ENCODE measurements around the gene ELP2. TPM values are rescaled to one million over a fixed set of nuclear protein-coding genes. Genes with fewer than 3 reads are reported as not detected.
A peak's percentile ranks its signal among the peaks of the same experiment; 100 is the strongest.

The ELP2 gene
- total RNA-seq, 3 donors from 2014 or later (not counting 1 experiment from before 2014, with no cell fraction given), result 119 to 135 (median 129) TPM

GRCh38 chr18:36189486-36189885, 59.8 kb downstream of the ELP2 start:
- WGBS (ENCODE audit: insufficient coverage), result 93% methylated on average over 3 of the region's 4 CpGs
- H3K4me1 ChIP-seq (ENCODE audit: control insufficient read depth, insufficient read depth, low read length), result peaks cover 16% of the 10 kb centered on the region
- no peaks in the 10 kb centered on the region for H3K9me3 Mint-ChIP-seq
- peaks cover 6% of the 10 kb centered on the region for H3K27me3 ChIP-seq (ENCODE audit: control insufficient read depth, insufficient read depth, low read length)
- peaks cover 7 to 13% of the 10 kb centered on the region in 2 donors for H3K4me1 Mint-ChIP-seq
- no peaks in the 10 kb centered on the region for H3K36me3 Mint-ChIP-seq
- H3K4me3 ChIP-seq (ENCODE audit: low read length), result no peak overlapping the region
- intact Hi-C loops (cut with micrococcal nuclease), result no loop called here
- ATAC-seq, result no peak
- H3K36me3 ChIP-seq (ENCODE audit: control insufficient read depth, insufficient read depth, low read length), result no peaks in the 10 kb centered on the region
- H3K27ac ChIP-seq (ENCODE audit: low read length), result no peak overlapping the region
- no peak for DNase-seq
- no peak for TF ChIP-seq CTCF (IDR thresholded peaks at IDR 0.05)
- H3K9me3 ChIP-seq (ENCODE audit: control insufficient read depth, insufficient read depth, low read length), result no peaks in the 10 kb centered on the region
- H3K27me3 Mint-ChIP-seq (ENCODE audit: low read depth in 2 of 2), result peaks cover 25 to 30% of the 10 kb centered on the region in 2 donors
- peak overlapping the region; percentile 83 for H3K4me3 Mint-ChIP-seq
- no peak overlapping the region for H3K27ac Mint-ChIP-seq

GRCh38 chr18:36191286-36191685, 61.6 kb downstream of the ELP2 start:
- H3K4me3 Mint-ChIP-seq, result no peak overlapping the region
- ATAC-seq (no peak), DNase-seq (no peak)
- H3K27ac ChIP-seq (ENCODE audit: low read length), result no peak overlapping the region
- H3K9me3 Mint-ChIP-seq, result no peaks in the 10 kb centered on the region
- intact Hi-C loops (cut with micrococcal nuclease), result no loop called here
- peaks cover 33 to 35% of the 10 kb centered on the region in 2 donors for H3K27me3 Mint-ChIP-seq (ENCODE audit: low read depth in 2 of 2)
- no peaks in the 10 kb centered on the region for H3K36me3 Mint-ChIP-seq
- H3K4me3 ChIP-seq (ENCODE audit: low read length), result no peak overlapping the region
- H3K9me3 ChIP-seq (ENCODE audit: control insufficient read depth, insufficient read depth, low read length), result no peaks in the 10 kb centered on the region
- peaks cover 15% of the 10 kb centered on the region for H3K4me1 ChIP-seq (ENCODE audit: control insufficient read depth, insufficient read depth, low read length)
- no peak overlapping the region for H3K27ac Mint-ChIP-seq
- H3K4me1 Mint-ChIP-seq, result peaks cover 7 to 11% of the 10 kb centered on the region in 2 donors
- H3K36me3 ChIP-seq (ENCODE audit: control insufficient read depth, insufficient read depth, low read length), result no peaks in the 10 kb centered on the region
- peaks cover 6% of the 10 kb centered on the region for H3K27me3 ChIP-seq (ENCODE audit: control insufficient read depth, insufficient read depth, low read length)
- WGBS (ENCODE audit: insufficient coverage), result 92% methylated on average over 3 of the region's 3 CpGs
- no peak for TF ChIP-seq CTCF (IDR thresholded peaks at IDR 0.05)

- Histone ChIP-seq H3K4me3 (ENCODE audit: low read length) (no peak overlapping the region), H3K36me3 (ENCODE audit: control insufficient read depth, insufficient read depth, low read length) (no peaks in the 10 kb centered on the region), H3K9me3 (ENCODE audit: control insufficient read depth, insufficient read depth, low read length) (no peaks in the 10 kb centered on the region), H3K27ac (ENCODE audit: low read length) (no peak overlapping the region), H3K27me3 (ENCODE audit: control insufficient read depth, insufficient read depth, low read length) (peaks cover 6% of the 10 kb centered on the region), H3K4me1 (ENCODE audit: control insufficient read depth, insufficient read depth, low read length) (peaks cover 11% of the 10 kb centered on the region)
- H3K27me3 Mint-ChIP-seq (ENCODE audit: low read depth in 2 of 2), result peaks cover 33% of the 10 kb centered on the region in 2 donors
- intact Hi-C loops (cut with micrococcal nuclease), result no loop called here
- TF ChIP-seq CTCF (IDR thresholded peaks at IDR 0.05), result no peak
- H3K9me3 Mint-ChIP-seq, result no peaks in the 10 kb centered on the region
- H3K36me3 Mint-ChIP-seq, result no peaks in the 10 kb centered on the region
- DNase-seq, result no peak
- peaks cover 7% of the 10 kb centered on the region in 2 donors for H3K4me1 Mint-ChIP-seq
- ATAC-seq, result no peak
- H3K27ac Mint-ChIP-seq, result no peak overlapping the region
- H3K4me3 Mint-ChIP-seq, result no peak overlapping the region
- WGBS (ENCODE audit: insufficient coverage), result 92% methylated on average over 1 of the region's 1 CpG
Observed at GRCh38 chr18:36191711-36192110, 62.0 kb downstream of the ELP2 start.

- Mint-ChIP-seq H3K4me1 (no peaks in the 10 kb centered on the region), H3K9me3 (no peaks in the 10 kb centered on the region), H3K27me3 (ENCODE audit: low read depth in 2 of 2) (peaks cover 16% of the 10 kb centered on the region in 2 donors), H3K4me3 (no peak overlapping the region), H3K36me3 (no peaks in the 10 kb centered on the region), H3K27ac (no peak overlapping the region)
- Histone ChIP-seq H3K4me1 (ENCODE audit: control insufficient read depth, insufficient read depth, low read length) (no peaks in the 10 kb centered on the region), H3K9me3 (ENCODE audit: control insufficient read depth, insufficient read depth, low read length) (no peaks in the 10 kb centered on the region), H3K27ac (ENCODE audit: low read length) (no peak overlapping the region), H3K27me3 (ENCODE audit: control insufficient read depth, insufficient read depth, low read length) (no peaks in the 10 kb centered on the region), H3K36me3 (ENCODE audit: control insufficient read depth, insufficient read depth, low read length) (no peaks in the 10 kb centered on the region), H3K4me3 (ENCODE audit: low read length) (no peak overlapping the region)
- no peak for ATAC-seq
- WGBS (ENCODE audit: insufficient coverage), result 88% methylated on average over 8 of the region's 8 CpGs
- intact Hi-C loops (cut with micrococcal nuclease), result no loop called here
- no peak for TF ChIP-seq CTCF (IDR thresholded peaks at IDR 0.05)
- DNase-seq, result no peak
Observed at GRCh38 chr18:36194600-36195315, 65.1 kb downstream of the ELP2 start.

All from natural killer cell (primary cell).